GM12864 (cell line): ENCODE data around the gene LPCAT3.
"Not testable (repeated sequence)": the region's sequence is repeated elsewhere in the genome, so short reads cannot be mapped to it uniquely, and the experiment has no call there.

Source experiments
- DNase-seq: peaks from one replicate; pipeline ENCODE4 v3.0.0-alpha.2; 2011; ENCODE audit warnings: low read depth
- H3K4me3 ChIP-seq: 2 replicates; pipeline ENCODE4 v1.5.1; 2011; ENCODE audit warnings: mild to moderate bottlenecking, low read depth, low read length, control low read depth
- TF ChIP-seq, protein P1 (sequence below): IDR thresholded peaks from 2 replicates; pipeline ENCODE4 v1.5.1; 2011; ENCODE audit warnings: low read depth, mild to moderate bottlenecking, moderate library complexity, low read length, control low read depth, inconsistent platforms; ENCODE audit errors: missing control alignments

Gene LPCAT3

DNA sequence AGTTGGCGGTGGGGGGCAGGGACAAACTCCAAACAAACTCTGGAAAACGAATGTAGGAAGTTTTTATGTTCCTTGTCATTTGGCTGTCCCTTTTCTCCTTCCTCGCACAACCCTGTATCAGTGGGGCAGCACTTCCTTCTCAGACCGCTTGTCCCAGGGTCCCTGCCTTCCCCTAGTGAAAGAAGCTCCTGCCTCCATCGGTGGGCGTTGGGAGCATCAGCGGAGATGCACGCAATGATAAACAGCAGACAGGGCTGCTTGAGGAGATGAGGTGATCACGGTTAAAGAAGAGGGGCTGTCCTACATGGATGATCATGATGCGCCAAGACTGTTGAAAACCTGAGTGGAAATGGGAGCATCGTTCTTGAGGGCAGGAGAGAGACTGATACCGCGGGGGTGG is 42.9 kb upstream of the LPCAT3 start:
- TF ChIP-seq, protein P1, sequence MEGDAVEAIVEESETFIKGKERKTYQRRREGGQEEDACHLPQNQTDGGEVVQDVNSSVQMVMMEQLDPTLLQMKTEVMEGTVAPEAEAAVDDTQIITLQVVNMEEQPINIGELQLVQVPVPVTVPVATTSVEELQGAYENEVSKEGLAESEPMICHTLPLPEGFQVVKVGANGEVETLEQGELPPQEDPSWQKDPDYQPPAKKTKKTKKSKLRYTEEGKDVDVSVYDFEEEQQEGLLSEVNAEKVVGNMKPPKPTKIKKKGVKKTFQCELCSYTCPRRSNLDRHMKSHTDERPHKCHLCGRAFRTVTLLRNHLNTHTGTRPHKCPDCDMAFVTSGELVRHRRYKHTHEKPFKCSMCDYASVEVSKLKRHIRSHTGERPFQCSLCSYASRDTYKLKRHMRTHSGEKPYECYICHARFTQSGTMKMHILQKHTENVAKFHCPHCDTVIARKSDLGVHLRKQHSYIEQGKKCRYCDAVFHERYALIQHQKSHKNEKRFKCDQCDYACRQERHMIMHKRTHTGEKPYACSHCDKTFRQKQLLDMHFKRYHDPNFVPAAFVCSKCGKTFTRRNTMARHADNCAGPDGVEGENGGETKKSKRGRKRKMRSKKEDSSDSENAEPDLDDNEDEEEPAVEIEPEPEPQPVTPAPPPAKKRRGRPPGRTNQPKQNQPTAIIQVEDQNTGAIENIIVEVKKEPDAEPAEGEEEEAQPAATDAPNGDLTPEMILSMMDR = no peak
- H3K4me3 ChIP-seq = no peak overlapping the region
- DNase-seq = no peak

DNA sequence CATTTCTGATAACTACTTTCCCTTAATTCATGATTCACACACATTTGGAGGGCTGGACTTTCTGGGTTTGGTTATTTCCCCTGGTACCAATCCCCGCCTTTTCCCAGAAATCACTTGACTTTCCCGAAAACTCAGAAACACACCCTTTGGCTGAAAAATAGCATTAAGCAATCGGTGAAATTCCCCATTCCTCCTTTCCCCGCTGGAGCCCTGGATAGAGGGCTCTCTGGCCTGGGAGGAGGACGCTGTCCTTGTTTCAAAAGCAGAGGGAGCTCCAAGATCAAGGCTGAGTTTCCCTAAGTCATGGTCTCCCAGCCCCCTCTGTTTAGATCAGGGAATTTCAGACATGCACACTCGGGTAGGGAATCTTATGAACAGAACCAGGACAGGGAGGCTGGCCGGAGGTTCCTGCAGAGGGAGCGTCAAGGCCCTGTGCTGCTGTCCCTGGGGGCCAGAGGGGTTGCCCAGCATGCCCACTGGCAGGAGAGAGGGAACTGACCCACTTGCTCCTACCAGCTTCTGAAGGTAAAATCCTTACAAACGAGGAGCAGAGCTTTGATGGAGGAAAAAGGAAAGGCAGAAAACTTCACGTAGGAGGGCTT is 42.2 kb upstream of the LPCAT3 start, which contains the start of gene C1S:
TSS of gene C1S (plus strand) at position 366 of the 602 bp plus-strand sequence. CDS start 1,195 bp downstream, outside the sequence.
- TF ChIP-seq, protein P1 = no peak
- DNase-seq = no peak
- H3K4me3 ChIP-seq = no peak within 1 kb of the TSS

DNA sequence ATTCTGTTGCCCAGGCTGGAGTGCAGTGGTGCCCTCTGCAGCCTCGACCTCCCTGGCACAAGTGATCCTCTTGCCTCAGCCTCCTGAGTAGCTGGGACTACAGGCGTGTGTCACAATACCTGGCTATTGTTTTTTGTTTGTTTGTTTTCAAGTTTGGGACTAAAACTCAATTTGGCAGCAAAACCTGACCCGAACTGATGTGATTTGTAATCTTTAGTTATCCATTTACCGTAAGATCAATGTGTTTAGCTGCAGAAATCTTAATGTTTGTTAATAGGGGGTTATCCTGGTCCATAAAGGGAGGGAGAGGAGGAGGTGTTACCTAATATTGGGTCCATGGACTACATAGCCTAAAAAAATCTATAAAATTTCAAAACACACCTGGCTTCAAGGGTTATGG is 41.5 kb upstream of the LPCAT3 start:
- H3K4me3 ChIP-seq = no peak overlapping the region
- no peak for DNase-seq
- TF ChIP-seq, protein P1 = no peak

DNA sequence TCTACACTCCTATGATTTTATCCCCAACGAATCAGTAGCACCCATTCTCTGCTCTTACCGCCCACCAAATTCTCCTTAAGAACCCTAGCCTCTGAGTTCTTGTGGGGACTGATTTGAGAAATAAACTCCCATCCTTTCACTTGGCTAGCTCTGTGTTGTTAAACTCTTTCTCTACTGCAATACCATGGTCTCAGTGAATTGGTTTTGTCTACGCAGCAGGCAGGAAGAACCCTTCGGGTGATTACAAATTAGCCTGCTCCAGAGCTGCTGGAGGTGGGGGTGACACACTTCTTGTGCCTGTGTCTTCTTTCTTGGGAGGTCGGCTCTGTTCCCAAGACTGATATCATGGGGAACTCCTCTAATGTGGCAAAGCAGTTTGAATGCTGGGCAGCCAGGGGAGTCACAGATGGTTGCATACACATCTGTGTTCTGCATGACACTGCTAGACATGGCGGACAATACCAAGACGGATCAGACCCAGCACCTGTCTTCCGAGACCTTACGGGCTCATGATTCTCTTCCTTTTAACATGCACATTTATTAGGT is 40.6 kb upstream of the LPCAT3 start:
- TF ChIP-seq, protein P1 = no peak
- DNase-seq = no peak
- H3K4me3 ChIP-seq = no peak overlapping the region

DNA sequence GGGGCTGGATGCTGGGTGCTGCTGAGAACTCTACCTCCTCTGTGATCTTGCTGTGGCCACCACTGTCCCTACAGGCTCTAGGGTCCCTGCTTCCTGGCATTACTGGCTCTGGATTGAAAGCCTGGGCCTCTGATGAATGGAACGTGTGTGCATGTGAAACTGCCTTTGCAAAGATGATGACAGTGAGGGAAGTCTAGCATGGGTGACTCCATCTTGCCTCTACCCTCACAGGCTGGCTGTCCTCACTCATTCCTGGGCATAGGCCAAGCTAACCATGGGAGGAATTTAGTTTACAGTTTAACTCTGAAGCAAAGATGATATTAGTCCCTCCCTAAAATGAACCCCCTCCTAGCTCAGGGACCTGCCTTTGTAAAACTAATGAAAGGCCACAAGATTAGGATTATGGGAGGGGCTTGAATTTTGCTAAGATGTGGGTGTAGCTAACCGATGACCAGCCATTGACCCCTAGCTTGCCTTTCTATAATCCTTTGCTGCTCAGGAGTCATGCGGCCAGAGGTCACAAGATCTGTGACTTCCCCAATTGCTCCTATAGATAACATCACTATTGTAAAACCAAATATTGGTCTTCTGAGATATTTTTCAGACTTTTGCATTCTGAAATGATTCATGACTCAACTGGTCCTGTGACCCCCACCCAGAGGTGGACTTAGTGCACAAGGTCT is 40.0 kb upstream of the LPCAT3 start:
- TF ChIP-seq, protein P1 = no peak
- DNase-seq = no peak
- no peak overlapping the region for H3K4me3 ChIP-seq

DNA sequence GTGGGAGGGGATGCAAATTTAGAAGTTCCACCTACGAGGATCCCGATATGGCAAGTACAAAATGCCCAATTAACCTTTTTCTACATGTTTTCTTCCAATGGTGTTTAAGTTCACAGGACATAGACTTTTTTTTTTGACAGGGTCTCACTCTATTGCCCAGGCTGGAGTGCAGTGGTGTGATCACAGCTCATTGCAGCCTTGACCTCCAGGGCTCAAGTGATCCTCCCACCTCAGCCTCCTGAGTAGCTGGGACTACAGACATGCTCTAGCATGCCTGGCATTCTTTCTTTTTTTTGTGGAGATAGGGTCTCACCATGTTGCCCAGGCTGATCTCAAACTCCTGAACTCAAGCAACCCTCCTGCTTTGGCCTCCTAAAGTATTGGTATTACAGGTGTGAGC is 37.5 kb upstream of the LPCAT3 start:
- not testable (repeated sequence) for DNase-seq, H3K4me3 ChIP-seq

DNA sequence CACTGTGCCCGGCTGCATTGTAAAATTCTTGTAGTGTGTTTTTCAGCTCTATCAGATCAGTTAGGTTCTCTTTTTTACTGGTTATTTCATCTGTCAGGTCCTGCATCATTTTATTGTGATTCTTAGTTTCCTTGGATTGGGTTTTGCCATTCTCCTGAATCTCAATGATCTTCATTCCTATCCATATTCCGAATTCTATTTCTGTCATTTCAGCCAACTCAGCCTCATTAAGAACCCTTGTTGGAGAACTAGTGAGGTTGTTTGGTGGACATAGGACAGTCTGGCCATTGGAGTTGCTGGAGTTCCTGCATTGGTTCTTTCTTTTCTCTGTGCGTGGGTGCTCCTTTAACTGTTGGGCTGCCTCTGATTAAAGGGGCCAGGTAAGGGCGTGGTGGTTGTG is 36.6 kb upstream of the LPCAT3 start:
- TF ChIP-seq, protein P1 = no peak
- no peak overlapping the region for H3K4me3 ChIP-seq
- DNase-seq = no peak

DNA sequence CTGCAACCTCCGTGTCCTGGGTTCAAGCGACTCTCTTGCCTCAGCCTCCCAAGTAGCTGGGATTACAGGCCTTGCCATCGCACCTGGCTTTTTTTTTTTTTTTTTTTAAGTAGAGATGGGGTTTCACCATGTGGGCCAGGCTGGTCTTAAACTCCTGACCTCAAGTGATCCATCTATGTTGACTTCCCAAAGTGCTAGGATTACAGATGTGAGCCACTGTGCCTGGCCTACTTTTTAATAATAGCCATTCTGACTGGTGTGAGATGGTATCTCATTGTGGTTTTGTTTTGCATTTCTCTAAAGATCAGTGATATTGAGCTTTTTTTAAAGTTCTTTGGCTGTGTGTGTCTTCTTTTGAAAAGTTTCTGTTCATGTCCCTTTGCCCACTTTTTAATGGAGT is 31.7 kb upstream of the LPCAT3 start:
- not testable (repeated sequence) for DNase-seq, H3K4me3 ChIP-seq

DNA sequence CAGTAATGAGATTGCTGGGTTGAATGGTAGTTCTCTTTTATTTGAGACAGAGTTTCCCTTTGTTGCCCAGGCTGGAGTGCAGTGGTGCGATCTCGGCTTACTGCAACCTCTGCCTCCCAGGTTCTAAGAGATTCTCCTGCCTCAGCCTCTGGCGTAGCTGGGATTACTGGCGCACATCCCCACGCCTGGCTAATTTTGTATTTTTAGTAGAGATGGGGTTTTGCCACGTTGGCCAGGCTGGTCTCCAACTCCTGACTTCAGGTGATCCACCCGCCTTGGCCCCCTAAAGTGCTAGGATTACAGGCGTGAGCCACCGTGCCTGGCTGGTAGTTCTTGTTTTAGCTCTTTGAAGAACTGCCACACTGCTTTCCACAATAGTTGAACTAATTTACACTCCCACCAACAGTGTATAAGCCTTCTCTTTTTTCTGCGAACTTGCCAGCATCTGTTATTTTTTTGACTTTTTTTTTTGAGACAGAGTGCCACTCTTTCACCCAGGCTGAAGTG is 31.2 kb upstream of the LPCAT3 start:
- H3K4me3 ChIP-seq, DNase-seq: not testable (repeated sequence)
